HCT116 (cell line): ENCODE data around the gene CARNS1. TPM values are rescaled to one million over a fixed set of nuclear protein-coding genes. Genes with fewer than 3 reads are reported as not detected.

Experiments
- ATAC-seq: fragments of 200-7000 bp; cut with Tn5 transposase; 2 replicates; pipeline ENCODE4 v1.9.1; 2020; ENCODE audit warnings: mild to moderate bottlenecking, moderate library complexity
- BruUV-seq: library from RNA; stranded (reverse); fragments of 400-500 nt; replicated peaks from 2 replicates; lab custom pipeline; 2021; lab: Mats Ljungman, UMichigan
- CTCF ChIA-PET: fragments of 300-600 bp; sonication (Branson Sonifier 250); formaldehyde crosslinking; loops from one replicate; lab custom pipeline; 2021; ENCODE audit warnings: antibody characterized with exemption; lab: Charles Lee
- POLR2A ChIA-PET: fragments of 300-600, 350-600 bp; sonication (Branson Sonifier 250); formaldehyde crosslinking; loops from one replicate; lab custom pipeline; 2021; ENCODE audit warnings: antibody characterized with exemption; lab: Charles Lee
- RAD21 ChIA-PET, 2 experiments: fragments of 300-600 bp; sonication (Branson Sonifier 250); formaldehyde crosslinking; loops; one replicate each; lab custom pipeline; 2023; ENCODE audit warnings: low total read pairs in 2 of 2; ENCODE audit not compliant: uncharacterized antibody in 2 of 2, unreplicated experiment in 2 of 2, low non-redundant PET in 1 of 2; lab: Charles Lee
- DNase-seq: peaks from one replicate; pipeline ENCODE4 v3.0.0-alpha.2; 2010; ENCODE audit warnings: low read depth, low spot score
- H2AFZ ChIP-seq: fragments of 200-600 bp; shearing (Covaris generic), sonication (generic); 2 replicates; pipeline ENCODE4 v1.6.1; 2017; ENCODE audit warnings: low read depth, mixed run types, mixed read lengths, antibody characterized with exemption, low read length; ENCODE audit not compliant: poor library complexity, severe bottlenecking
- H3K27ac ChIP-seq: 2 replicates; pipeline ENCODE4 v1.5.1; 2012; ENCODE audit warnings: low read depth, low read length
- H3K27me3 ChIP-seq: fragments of 200-600 bp; sonication (generic); 2 replicates; pipeline ENCODE4 v1.6.1; 2016; ENCODE audit warnings: mixed run types, low read length, mixed read lengths; ENCODE audit not compliant: insufficient read depth
- H3K36me3 ChIP-seq, 2 experiments: fragments of 200-500 bp in 1 of 2; fragments of 200-600 bp in 1 of 2; sonication (Bioruptor generic) in 1 of 2; sonication (generic) in 1 of 2; 2 replicates each; pipeline versions ENCODE4 v1.5.1 to v1.6.1; 2014 to 2016; ENCODE audit warnings: low read length in 2 of 2, inconsistent platforms in 1 of 2, mixed read lengths in 1 of 2, mixed run types in 1 of 2; ENCODE audit not compliant: insufficient read depth in 2 of 2, control insufficient read depth in 1 of 2
- H3K4me1 ChIP-seq, 2 experiments: fragments of 200-600 bp in 1 of 2; sonication (generic) in 1 of 2; 2 replicates each; pipeline versions ENCODE4 v1.5.1 to v1.6.1; 2012 to 2017; ENCODE audit warnings: low read length in 2 of 2, inconsistent platforms in 1 of 2, mild to moderate bottlenecking in 1 of 2, mixed read lengths in 1 of 2, mixed run types in 1 of 2, moderate library complexity in 1 of 2; ENCODE audit not compliant: insufficient read depth in 2 of 2, control insufficient read depth in 1 of 2
- H3K4me2 ChIP-seq: fragments of 200-600 bp; sonication (generic); 2 replicates; pipeline ENCODE4 v1.6.1; 2017; ENCODE audit warnings: mixed run types, low read length, mixed read lengths
- H3K4me3 ChIP-seq, 2 experiments: fragments of 200-600 bp in 1 of 2; sonication (generic) in 1 of 2; replicated peaks in 1 of 2; 2 replicates each; pipeline ENCODE4 v1.5.1; 2011 to 2016; ENCODE audit warnings: low read length in 2 of 2, control low read depth in 1 of 2, low read depth in 1 of 2, mild to moderate bottlenecking in 1 of 2, mixed read lengths in 1 of 2, mixed run types in 1 of 2
- H3K79me2 ChIP-seq: fragments of 200-600 bp; sonication (generic); 2 replicates; pipeline ENCODE4 v1.6.1; 2017; ENCODE audit warnings: mild to moderate bottlenecking, mixed run types, low read length, moderate library complexity, mixed read lengths; ENCODE audit not compliant: insufficient read depth
- H3K9ac ChIP-seq: fragments of 200-600 bp; sonication (generic); 2 replicates; pipeline ENCODE4 v1.6.1; 2016; ENCODE audit warnings: low read length, mixed read lengths
- H3K9me2 ChIP-seq: fragments of 200-600 bp; sonication (generic), shearing (Covaris generic); 2 replicates; pipeline ENCODE4 v1.6.1; 2017; ENCODE audit warnings: mixed run types, mild to moderate bottlenecking, moderate library complexity; ENCODE audit not compliant: insufficient read depth
- H3K9me3 ChIP-seq, 2 experiments: fragments of 200-500 bp in 1 of 2; fragments of 200-600 bp in 1 of 2; sonication (Bioruptor generic) in 1 of 2; sonication (generic) in 1 of 2; 2 replicates each; pipeline ENCODE4 v1.6.1; 2014 to 2017; ENCODE audit warnings: low read length in 2 of 2, mixed read lengths in 2 of 2, inconsistent platforms in 1 of 2, low read depth in 1 of 2, mild to moderate bottlenecking in 1 of 2, mixed run types in 1 of 2, moderate library complexity in 1 of 2; ENCODE audit not compliant: control insufficient read depth in 1 of 2, insufficient read depth in 1 of 2
- H4K20me1 ChIP-seq: fragments of 200-600 bp; sonication (generic), shearing (Covaris generic); 2 replicates; pipeline ENCODE4 v1.6.1; 2017; ENCODE audit warnings: mixed run types, mild to moderate bottlenecking, moderate library complexity; ENCODE audit not compliant: insufficient read depth
- CBX3 ChIP-seq: IDR thresholded peaks from 2 replicates; pipeline ENCODE4 v1.6.1; 2012; ENCODE audit warnings: low read depth
- CTCF ChIP-seq, 3 experiments: fragments of 200-600 bp in 1 of 3; sonication (generic) in 1 of 3; IDR thresholded peaks in 2 of 3; conservative IDR thresholded peaks in 1 of 3; 2 replicates each; pipeline ENCODE4 v1.5.1; 2012 to 2017; ENCODE audit warnings: low read depth in 2 of 3, low read length in 2 of 3, antibody characterized with exemption in 1 of 3, borderline replicate concordance in 1 of 3, control low read depth in 1 of 3, mild to moderate bottlenecking in 1 of 3, mixed read lengths in 1 of 3, mixed run types in 1 of 3, moderate library complexity in 1 of 3; ENCODE audit not compliant: insufficient read depth in 1 of 3
- EZH2phosphoT487 ChIP-seq: fragments of 200-600 bp; IDR thresholded peaks from 2 replicates; pipeline ENCODE4 v1.6.1; 2018; ENCODE audit warnings: antibody characterized with exemption, borderline replicate concordance
- JUND ChIP-seq: IDR thresholded peaks from 2 replicates; pipeline ENCODE4 v1.6.1; 2012
- MAX ChIP-seq: IDR thresholded peaks from 2 replicates; pipeline ENCODE4 v1.6.1; 2012
- POLR2AphosphoS5 ChIP-seq: IDR thresholded peaks from 2 replicates; pipeline ENCODE4 v1.6.1; 2011; ENCODE audit warnings: mild to moderate bottlenecking, low read depth, low read length, moderate library complexity
- REST ChIP-seq: IDR thresholded peaks from 2 replicates; pipeline ENCODE4 v1.6.1; 2012; ENCODE audit warnings: low read depth
- SP1 ChIP-seq: IDR thresholded peaks from 2 replicates; pipeline ENCODE4 v1.6.1; 2012; ENCODE audit warnings: low read depth
- YY1 ChIP-seq: IDR thresholded peaks from 2 replicates; pipeline ENCODE4 v1.6.1; 2011; ENCODE audit warnings: low read length, low read depth, moderate library complexity, mild to moderate bottlenecking; ENCODE audit not compliant: insufficient replicate concordance; ENCODE audit errors: extremely low read depth
- ZBTB33 ChIP-seq: IDR thresholded peaks from 2 replicates; pipeline ENCODE4 v1.6.1; 2011; ENCODE audit warnings: mild to moderate bottlenecking, low read length, moderate library complexity; ENCODE audit not compliant: insufficient replicate concordance; ENCODE audit errors: extremely low read depth
- intact Hi-C: fragments of 100-400 bp; cut with micrococcal nuclease; formaldehyde crosslinking; loops from 2 replicates; pipeline ENCODE4 v1.10.0; 2022
- total RNA-seq: library from RNA; stranded (reverse); gene quantifications from one replicate; pipeline ENCODE4 v1.2.1, GENCODE V29; 2021; ENCODE audit not compliant: unreplicated experiment

The CARNS1 gene
- total RNA-seq, 1 experiment from 2014 or later: 1.0 TPM

GRCh38 chr11:67441731-67442351, 26.4 kb downstream of the CARNS1 start (continued):
- no peak for TF ChIP-seq CTCF (IDR thresholded peaks at IDR 0.05 in 2 of 3, conservative IDR thresholded peaks at IDR 0.05 in 1 of 3; ENCODE audit: borderline replicate concordance in 1 of 3, insufficient read depth in 1 of 3, low read depth in 2 of 3, low read length in 2 of 3)
- no peak for TF ChIP-seq EZH2phosphoT487
- TF ChIP-seq SP1: no peak
- no peak for TF ChIP-seq ZBTB33

- POLR2A ChIA-PET: no interaction called here
- RAD21 ChIA-PET: no interaction called here
- H3K4me2 ChIP-seq: peak overlapping the region; percentile 94
- H3K4me3 ChIP-seq: peak overlapping the region; percentile 82 to 90
- peak; percentile 29 for ATAC-seq
- no peaks in the 10 kb centered on the region for H3K27me3 ChIP-seq
- no peaks in the 10 kb centered on the region for H3K9me2 ChIP-seq
- no TSS peak for BruUV-seq
- peaks cover 7% of the 10 kb centered on the region; the same call in 1 of the 2 replicates for H3K79me2 ChIP-seq
- H3K4me1 ChIP-seq: peaks cover 6 to 28% of the 10 kb centered on the region in 2 experiments; a peak in 3 of 4 replicates
- no peaks in the 10 kb centered on the region for H4K20me1 ChIP-seq
- peak overlapping the region; percentile 79 for H3K27ac ChIP-seq
- H3K9ac ChIP-seq: peak overlapping the region; percentile 87
- intact Hi-C loops: no loop called here
- no peak overlapping the region for H2AFZ ChIP-seq
- no peak for DNase-seq
- CTCF ChIA-PET: no interaction called here
- H3K9me3 ChIP-seq: no peaks in the 10 kb centered on the region
- H3K36me3 ChIP-seq: peaks cover 0 to 2% of the 10 kb centered on the region in 2 experiments; a peak in 1 of 4 replicates
- no peak for TF ChIP-seq POLR2AphosphoS5
- TF ChIP-seq CBX3: no peak
- TF ChIP-seq MAX: no peak
- no peak for TF ChIP-seq ZBTB33
- no peak for TF ChIP-seq JUND
- no peak for TF ChIP-seq REST
- no peak for TF ChIP-seq YY1
Measured at GRCh38 chr11:67442504-67443404, 27.3 kb downstream of the CARNS1 start.
